ENCODE results near the gene BCL6. TPM values are rescaled to one million over a fixed set of nuclear protein-coding genes. Genes with fewer than 3 reads are reported as not detected.

Gene BCL6
- total RNA-seq, 1 donor from 2014 or later = 8.9 TPM

DNA sequence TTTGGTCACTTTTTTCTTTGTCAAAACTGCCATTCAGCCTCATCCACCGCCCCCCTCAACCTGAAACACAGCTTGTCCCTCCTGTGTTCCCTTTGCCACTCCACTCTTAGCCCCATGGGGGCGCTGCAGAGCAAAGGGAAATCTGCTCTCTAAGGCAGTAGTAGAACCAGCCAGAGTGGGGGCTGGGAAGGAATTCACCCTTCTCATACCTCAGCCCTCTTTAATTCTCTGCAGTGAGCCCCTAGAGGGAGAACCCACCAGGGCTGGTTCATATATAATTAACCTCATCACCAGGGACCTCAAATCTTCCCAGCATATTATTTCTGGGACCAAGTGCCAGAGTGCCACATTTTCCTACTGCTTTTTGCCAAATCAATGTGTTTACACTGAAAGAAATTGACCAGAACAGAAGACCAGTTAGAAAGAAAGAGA lies 2.8 kb upstream of the BCL6 start:
- H3K4me3 ChIP-seq (ENCODE audit: low read depth, low read length) = no peak overlapping the region
- TF ChIP-seq, protein P1, sequence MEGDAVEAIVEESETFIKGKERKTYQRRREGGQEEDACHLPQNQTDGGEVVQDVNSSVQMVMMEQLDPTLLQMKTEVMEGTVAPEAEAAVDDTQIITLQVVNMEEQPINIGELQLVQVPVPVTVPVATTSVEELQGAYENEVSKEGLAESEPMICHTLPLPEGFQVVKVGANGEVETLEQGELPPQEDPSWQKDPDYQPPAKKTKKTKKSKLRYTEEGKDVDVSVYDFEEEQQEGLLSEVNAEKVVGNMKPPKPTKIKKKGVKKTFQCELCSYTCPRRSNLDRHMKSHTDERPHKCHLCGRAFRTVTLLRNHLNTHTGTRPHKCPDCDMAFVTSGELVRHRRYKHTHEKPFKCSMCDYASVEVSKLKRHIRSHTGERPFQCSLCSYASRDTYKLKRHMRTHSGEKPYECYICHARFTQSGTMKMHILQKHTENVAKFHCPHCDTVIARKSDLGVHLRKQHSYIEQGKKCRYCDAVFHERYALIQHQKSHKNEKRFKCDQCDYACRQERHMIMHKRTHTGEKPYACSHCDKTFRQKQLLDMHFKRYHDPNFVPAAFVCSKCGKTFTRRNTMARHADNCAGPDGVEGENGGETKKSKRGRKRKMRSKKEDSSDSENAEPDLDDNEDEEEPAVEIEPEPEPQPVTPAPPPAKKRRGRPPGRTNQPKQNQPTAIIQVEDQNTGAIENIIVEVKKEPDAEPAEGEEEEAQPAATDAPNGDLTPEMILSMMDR (IDR thresholded peaks at IDR 0.05; ENCODE audit: insufficient read depth, low read length, poor library complexity, severe bottlenecking) = peak; percentile 98
- H3K27me3 ChIP-seq (ENCODE audit: control insufficient read depth, insufficient read depth, low read length) = no peaks in the 10 kb centered on the region
- no peaks in the 10 kb centered on the region for H3K36me3 ChIP-seq (ENCODE audit: control insufficient read depth, insufficient read depth, low read length)
- DNase-seq (ENCODE audit: low read depth) = no peak

DNA sequence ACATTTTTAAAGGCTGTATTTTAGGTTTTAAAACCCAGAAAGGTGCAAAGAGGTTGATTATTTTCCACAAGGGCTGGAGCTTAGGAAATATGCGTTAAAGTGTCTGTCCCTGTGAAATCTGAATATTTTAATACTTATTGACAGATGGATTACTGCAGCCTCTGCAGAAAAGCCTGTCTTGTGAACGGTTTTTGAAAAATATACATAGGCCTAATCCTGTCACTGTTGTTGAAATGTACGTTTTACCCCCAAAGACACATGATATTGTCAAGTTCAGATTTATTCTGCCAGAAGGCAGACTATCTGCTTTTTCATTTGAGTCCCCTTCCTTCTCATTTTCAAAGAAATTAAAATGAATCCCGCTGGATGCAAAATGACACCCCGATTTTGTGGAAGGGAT lies 2.2 kb upstream of the BCL6 start:
- Histone ChIP-seq H3K36me3 (ENCODE audit: control insufficient read depth, insufficient read depth, low read length) (no peaks in the 10 kb centered on the region), H3K27me3 (ENCODE audit: control insufficient read depth, insufficient read depth, low read length) (no peaks in the 10 kb centered on the region), H3K4me3 (ENCODE audit: low read depth, low read length) (no peak overlapping the region)
- TF ChIP-seq, protein P1 (IDR thresholded peaks at IDR 0.05; ENCODE audit: insufficient read depth, low read length, poor library complexity, severe bottlenecking) = no peak
- no peak for DNase-seq (ENCODE audit: low read depth)

DNA sequence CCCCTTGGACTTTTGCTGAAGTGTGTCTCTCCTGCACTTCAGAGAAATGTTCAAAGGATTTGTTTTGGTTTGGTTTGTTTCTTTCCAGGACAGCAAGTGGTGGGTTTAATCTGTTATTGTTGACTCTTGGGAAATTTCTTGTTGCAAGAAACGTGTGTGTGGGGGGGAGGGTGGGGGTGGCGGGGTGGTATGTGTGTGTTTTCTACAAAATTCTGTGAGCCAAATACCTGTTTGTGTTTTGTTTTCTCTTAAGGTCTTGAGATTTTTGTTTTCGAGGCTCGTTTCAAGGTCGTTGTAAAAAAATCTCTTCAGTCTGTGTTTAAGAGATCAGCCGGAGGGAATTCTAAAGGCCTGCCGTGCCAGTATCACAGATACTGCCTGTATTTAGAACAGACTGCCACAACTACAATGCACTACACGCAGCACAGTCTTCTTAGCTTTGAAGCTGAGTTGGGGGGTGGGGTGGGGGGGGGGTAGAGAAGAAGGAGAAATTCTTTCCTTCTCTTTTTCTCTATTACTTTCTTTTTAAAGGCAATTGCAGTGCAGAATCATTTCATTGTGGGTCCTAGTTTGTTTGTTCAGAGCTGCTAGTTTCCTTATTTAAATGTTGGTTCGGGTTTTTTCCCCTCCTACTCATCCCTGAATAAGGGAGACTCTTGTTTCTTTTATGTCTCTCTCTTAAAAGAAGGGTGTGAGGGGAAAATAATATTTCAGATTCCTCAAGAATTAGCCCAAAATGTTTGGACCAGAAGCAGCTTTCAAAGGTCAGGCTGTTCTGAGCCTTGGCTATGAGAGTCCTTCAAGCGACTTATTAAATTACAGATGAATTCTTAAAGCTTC lies 1.4 kb upstream of the BCL6 start:
- TF ChIP-seq, protein P1 (IDR thresholded peaks at IDR 0.05; ENCODE audit: insufficient read depth, low read length, poor library complexity, severe bottlenecking) = no peak
- H3K27me3 ChIP-seq (ENCODE audit: control insufficient read depth, insufficient read depth, low read length) = no peaks in the 10 kb centered on the region
- no peak for DNase-seq (ENCODE audit: low read depth)
- H3K4me3 ChIP-seq (ENCODE audit: low read depth, low read length) = peak overlapping the region; percentile 39
- H3K36me3 ChIP-seq (ENCODE audit: control insufficient read depth, insufficient read depth, low read length) = no peaks in the 10 kb centered on the region

DNA sequence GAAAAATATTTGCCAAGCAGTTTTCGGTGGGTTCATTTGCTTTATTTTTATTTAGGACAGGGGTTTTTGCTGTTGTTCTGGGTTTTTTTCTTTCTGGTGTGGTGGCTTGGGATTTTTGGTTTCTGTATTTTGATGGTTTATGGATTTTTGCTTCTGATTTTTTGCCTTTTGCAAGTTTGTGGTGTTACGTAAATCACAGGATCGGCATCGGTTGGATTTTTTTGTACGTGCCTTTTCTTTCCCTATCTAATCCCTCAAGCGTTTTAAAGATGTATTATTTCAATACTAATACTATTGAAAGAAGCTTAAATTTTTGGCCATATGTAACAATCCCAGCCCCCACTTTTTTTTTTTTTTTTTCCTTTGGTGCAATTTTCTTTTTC lies 782 bp upstream of the BCL6 start:
- Histone ChIP-seq H3K36me3 (ENCODE audit: control insufficient read depth, insufficient read depth, low read length) (no peaks in the 10 kb centered on the region), H3K27me3 (ENCODE audit: control insufficient read depth, insufficient read depth, low read length) (no peaks in the 10 kb centered on the region), H3K4me3 (ENCODE audit: low read depth, low read length) (peak overlapping the region; percentile 39)
- TF ChIP-seq, protein P1 (IDR thresholded peaks at IDR 0.05; ENCODE audit: insufficient read depth, low read length, poor library complexity, severe bottlenecking) = no peak
- no peak for DNase-seq (ENCODE audit: low read depth)

DNA sequence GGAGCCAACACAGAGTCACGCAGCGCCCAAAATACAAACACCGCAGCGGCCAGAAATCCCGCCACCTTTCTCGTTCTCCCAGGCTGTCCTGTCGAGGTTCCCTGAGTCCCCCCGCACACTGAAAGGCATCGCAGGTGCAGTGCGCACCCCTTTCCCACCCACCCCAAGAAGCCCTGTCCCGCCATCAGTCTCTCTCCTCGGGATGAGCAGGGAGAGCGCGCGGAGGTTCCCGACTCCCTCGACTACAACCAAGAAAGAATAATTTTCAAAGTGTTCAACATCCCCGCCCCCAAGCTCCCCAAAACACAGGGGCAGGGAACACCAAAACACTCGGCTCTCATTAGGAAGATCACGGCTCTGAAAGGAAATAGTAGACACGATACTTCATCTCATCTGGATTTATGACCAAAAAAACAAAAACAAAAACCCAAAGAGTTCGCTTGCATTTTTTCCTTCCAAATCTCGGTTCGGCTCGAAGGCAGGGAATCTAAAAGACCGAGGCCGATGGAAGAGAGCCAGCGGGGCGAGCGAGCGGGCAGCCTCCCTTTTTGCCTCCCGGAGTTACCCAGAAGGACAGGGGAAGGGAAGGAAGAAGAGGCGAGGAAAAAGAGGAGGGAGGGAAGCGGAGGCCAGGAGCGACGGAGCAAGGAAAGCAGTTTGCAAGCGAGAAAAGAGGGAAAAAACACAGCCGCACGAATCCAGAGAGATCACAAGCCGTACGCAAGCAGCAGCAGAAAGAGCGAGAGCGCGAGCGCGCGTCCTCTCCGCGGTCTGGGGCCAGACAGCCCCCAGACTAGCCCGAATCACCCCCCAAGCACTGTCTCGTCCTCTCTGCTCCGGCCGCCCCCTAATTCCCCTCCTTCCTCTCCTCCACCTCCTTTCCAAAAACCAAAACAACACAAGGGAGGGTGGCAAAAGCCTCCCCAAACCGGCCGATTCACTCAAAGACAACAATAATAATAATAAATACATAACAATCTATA lies 808 bp downstream of the BCL6 start:
- H3K4me3 ChIP-seq (ENCODE audit: low read depth, low read length) = peak overlapping the region; percentile 95
- TF ChIP-seq, protein P1 (IDR thresholded peaks at IDR 0.05; ENCODE audit: insufficient read depth, low read length, poor library complexity, severe bottlenecking) = no peak
- no peaks in the 10 kb centered on the region for H3K36me3 ChIP-seq (ENCODE audit: control insufficient read depth, insufficient read depth, low read length)
- no peak for DNase-seq (ENCODE audit: low read depth)
- no peaks in the 10 kb centered on the region for H3K27me3 ChIP-seq (ENCODE audit: control insufficient read depth, insufficient read depth, low read length)
